Activated T-cell treated with anti-CD3 and anti-CD28 coated beads for 48 hours (primary cell): ENCODE data around the gene SPATA46.

Source experiments
- DNase-seq: peaks from one replicate; pipeline ENCODE4 v3.0.0-alpha.2; 2020; ENCODE audit warnings: low read depth

SPATA46 gene

DNA sequence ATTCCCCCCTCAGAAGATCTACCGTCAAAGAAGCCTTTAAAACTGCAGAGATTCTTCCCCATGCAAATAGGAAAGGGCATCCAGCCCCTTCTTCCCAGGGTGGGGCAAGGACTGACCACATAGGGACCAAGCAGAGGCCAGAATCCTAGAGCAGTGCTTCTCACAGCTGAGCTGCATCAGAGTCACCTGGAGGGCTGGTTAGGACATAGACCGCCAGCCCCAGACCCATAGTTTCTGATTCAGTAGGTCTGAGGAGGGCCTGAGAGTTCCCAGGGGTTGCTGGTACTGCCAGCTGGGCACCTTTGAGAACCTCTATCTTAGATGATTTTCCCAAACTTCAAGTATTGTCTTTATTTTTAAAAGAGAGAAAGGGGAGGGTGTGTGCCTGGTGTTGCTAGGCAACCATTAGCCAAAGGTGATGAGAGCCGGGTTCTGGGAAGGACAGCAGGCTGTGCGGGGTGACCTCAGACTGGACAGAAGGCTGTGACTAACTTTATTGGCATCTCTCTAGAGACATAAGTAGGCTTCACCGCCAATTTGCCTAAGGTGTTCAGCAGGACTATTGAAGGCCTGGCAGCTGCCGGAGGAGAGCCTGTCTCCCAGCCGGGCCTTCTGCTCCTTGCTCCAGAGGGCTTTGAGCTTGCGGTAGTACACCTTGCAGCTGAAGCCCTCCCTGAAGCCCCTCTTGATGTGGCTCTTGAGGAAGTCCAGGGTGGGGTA lies 3.0 kb downstream of the SPATA46 start:
- DNase-seq: no peak

GRCh38 chr1:162373072-162373427 lies 3.6 kb downstream of the SPATA46 start:
- DNase-seq: no peak

DNA sequence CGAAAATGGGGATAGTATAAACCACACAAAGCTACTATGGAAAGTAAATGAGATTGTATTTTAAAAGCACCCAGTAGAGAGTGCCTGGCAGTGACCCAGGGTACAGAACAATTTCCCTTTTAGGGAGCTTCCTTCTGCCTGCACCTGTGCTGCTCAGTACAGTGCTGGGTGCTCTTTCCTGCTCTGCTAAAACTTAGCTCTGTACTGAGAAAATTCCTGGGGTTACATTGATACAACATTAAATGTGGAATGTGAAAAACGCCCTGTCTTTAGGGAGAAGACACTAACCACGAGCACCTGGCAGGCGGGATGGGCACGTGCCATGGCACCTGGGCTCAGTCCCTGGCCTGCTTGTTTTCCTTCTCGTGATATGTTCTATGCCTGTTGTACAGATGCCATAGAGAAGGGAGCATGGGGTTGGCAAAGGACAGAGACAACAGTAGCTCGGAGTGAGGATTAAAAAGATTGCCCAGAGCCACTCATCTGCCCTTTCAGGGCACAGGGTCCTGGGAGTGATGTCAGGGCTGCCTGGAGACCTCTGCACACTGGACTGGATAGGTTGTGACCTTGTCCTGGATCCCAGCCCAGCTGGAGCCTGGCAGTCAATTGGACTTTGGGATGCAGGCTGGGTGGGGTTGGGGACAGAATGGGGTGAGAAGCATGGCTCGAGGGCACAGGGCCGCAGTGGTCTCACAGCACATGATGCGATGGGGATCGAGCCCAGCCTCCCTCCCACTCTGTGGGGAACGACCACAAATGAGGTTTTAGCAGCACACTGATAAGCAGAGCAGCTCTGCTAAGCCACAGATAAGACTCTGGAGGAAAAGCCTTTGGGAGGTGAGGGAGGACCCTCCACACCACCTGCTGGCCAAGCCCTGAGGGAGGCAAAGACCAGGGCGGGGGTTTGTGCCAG lies 4.2 kb downstream of the SPATA46 start:
- DNase-seq: no peak

DNA sequence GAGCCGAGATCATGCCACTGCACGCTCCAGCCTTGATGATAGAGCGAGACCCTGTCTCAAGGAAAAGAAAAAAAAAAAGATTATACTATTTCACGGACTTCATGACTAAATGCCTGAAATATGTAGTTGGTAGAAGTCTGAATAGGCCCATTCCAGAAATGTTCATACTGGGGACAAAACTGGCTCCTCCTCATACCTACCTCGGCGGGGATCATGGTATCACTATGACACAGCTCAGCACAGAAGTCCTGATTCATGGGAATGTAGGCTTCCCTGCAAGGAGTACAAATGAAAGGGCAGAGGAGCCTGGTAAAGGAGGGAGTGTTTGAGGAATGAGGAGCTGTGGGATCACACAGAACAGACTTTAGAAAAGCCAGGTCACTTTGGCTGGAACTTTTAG lies 5.0 kb downstream of the SPATA46 start:
- no peak for DNase-seq

GRCh38 chr1:162370721-162371120 lies 5.9 kb downstream of the SPATA46 start:
- DNase-seq: no peak

DNA sequence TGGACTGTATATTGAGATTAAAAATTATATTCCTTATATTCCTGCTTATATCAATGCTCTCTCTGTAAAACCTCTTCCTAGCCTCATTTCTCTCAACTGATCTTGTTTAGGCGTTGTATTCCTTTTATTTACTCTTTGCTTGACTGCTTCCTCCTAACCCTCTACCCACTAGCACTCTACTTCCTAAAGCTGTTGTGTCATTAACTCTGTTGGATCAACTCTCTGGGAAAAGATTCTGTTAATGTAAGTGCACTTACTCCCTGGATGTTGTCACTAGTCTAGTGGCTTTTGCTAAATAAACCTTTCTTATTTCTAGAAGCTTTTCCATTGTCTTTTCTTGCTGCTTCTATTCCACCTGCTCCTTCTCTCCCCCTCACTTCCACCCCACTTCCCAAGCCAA lies 6.5 kb downstream of the SPATA46 start:
- no peak for DNase-seq

- no peak for DNase-seq
These were observed 7.1 kb downstream of the SPATA46 start for GRCh38 chr1:162369571-162369970.

- DNase-seq: no peak
These were observed 8.2 kb downstream of the SPATA46 start for GRCh38 chr1:162368451-162368850.

GRCh38 chr1:162367772-162368171 lies 8.9 kb downstream of the SPATA46 start:
- no peak for DNase-seq

DNA sequence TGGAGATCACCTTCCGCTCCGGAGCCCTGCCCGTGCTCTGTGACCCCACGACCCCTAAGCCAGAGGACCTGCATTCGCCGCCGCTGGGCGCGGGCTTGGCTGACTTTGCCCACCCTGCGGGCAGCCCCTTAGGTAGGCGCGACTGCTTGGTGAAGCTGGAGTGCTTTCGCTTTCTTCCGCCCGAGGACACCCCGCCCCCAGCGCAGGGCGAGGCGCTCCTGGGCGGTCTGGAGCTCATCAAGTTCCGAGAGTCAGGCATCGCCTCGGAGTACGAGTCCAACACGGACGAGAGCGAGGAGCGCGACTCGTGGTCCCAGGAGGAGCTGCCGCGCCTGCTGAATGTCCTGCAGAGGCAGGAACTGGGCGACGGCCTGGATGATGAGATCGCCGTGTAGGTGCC lies 9.6 kb downstream of the SPATA46 start:
- DNase-seq: no peak

DNA sequence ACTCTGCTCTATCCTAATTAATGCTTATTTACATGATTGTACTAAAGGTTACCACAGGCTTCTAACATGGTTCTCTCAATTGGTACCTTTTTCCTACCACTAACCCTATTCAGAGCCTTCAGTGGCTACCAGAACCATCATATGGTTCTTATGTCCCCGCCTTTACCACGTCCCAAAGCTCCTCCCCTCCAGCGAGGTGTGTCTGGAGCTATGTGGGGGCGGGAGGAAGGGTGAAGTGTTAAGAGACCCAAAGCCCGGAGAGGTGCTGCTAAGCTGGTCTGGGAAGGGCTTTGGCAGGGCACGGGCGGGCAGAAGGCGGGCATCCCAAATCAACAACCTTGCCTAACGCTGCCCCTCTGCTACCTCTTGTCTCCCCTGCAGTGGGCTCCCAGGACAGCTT lies 10.0 kb downstream of the SPATA46 start:
- no peak for DNase-seq

- DNase-seq: no peak
These were observed 10.5 kb downstream of the SPATA46 start for GRCh38 chr1:162366149-162366548.

- no peak for DNase-seq
These were observed 11.2 kb downstream of the SPATA46 start for GRCh38 chr1:162365284-162366020.

- no peak for DNase-seq
These were observed 12.2 kb downstream of the SPATA46 start for GRCh38 chr1:162364498-162364897.

- DNase-seq: no peak
These were observed 12.8 kb downstream of the SPATA46 start for GRCh38 chr1:162363823-162364222.

- DNase-seq: no peak
These were observed 15.3 kb downstream of the SPATA46 start for GRCh38 chr1:162361349-162361748.

- DNase-seq: no peak
These were observed 15.8 kb downstream of the SPATA46 start for GRCh38 chr1:162360874-162361260.

- no peak for DNase-seq
These were observed 16.3 kb downstream of the SPATA46 start for GRCh38 chr1:162360237-162360873.

- DNase-seq: no peak
These were observed 17.0 kb downstream of the SPATA46 start for GRCh38 chr1:162359523-162360236.

- no peak for DNase-seq
These were observed 17.7 kb downstream of the SPATA46 start for GRCh38 chr1:162358928-162359327.

GRCh38 chr1:162357681-162358266 lies 18.9 kb downstream of the SPATA46 start:
- DNase-seq: no peak
